H9 (cell line): ENCODE data around the gene KLRB1. TPM values are rescaled to one million over a fixed set of nuclear protein-coding genes. Genes with fewer than 3 reads are reported as not detected.

Experiments used
- DNase-seq: peaks from one replicate; pipeline ENCODE4 v3.0.0-alpha.2; 2017
- H2AFZ ChIP-seq: one replicate; pipeline ENCODE4 v1.6.1; 2013; ENCODE audit warnings: mild to moderate bottlenecking, low read length, control low read depth, moderate library complexity
- H2AK5ac ChIP-seq: 2 replicates; pipeline ENCODE4 v1.6.1; 2013; ENCODE audit warnings: low read length, control low read depth, mixed read lengths; ENCODE audit not compliant: insufficient read length
- H2BK120ac ChIP-seq: one replicate; pipeline ENCODE4 v1.6.1; 2013; ENCODE audit warnings: low read depth, mild to moderate bottlenecking, low read length, control low read depth, inconsistent platforms; ENCODE audit not compliant: poor library complexity, severe bottlenecking
- H2BK12ac ChIP-seq: 2 replicates; pipeline ENCODE4 v1.6.1; 2013; ENCODE audit warnings: low read length, control low read depth, mixed read lengths, low read depth; ENCODE audit not compliant: insufficient read length
- H2BK15ac ChIP-seq: 2 replicates; pipeline ENCODE4 v1.6.1; 2013; ENCODE audit warnings: low read depth, low read length, control low read depth
- H2BK20ac ChIP-seq: one replicate; pipeline ENCODE4 v1.6.1; 2013; ENCODE audit warnings: low read depth, mild to moderate bottlenecking, low read length, control low read depth, inconsistent platforms; ENCODE audit not compliant: poor library complexity, severe bottlenecking
- H2BK5ac ChIP-seq: 2 replicates; pipeline ENCODE4 v1.6.1; 2013; ENCODE audit warnings: low read length, control low read depth, mixed read lengths; ENCODE audit not compliant: insufficient read length
- H3K14ac ChIP-seq: 2 replicates; pipeline ENCODE4 v1.6.1; 2013; ENCODE audit warnings: low read length, control low read depth; ENCODE audit not compliant: insufficient read depth
- H3K18ac ChIP-seq: 2 replicates; pipeline ENCODE4 v1.6.1; 2013; ENCODE audit warnings: low read depth, mild to moderate bottlenecking, mixed read lengths, low read length, control low read depth; ENCODE audit not compliant: insufficient read length
- H3K23ac ChIP-seq: 2 replicates; pipeline ENCODE4 v1.6.1; 2013; ENCODE audit warnings: low read length, control low read depth, mixed read lengths, low read depth; ENCODE audit not compliant: insufficient read length
- H3K23me2 ChIP-seq: 2 replicates; pipeline ENCODE4 v1.6.1; 2013; ENCODE audit warnings: low read depth, mild to moderate bottlenecking, mixed read lengths, low read length, control low read depth; ENCODE audit not compliant: insufficient read length, poor library complexity, severe bottlenecking
- H3K27ac ChIP-seq: 2 replicates; pipeline ENCODE4 v1.5.1; 2013; ENCODE audit warnings: low read length, control low read depth, mixed read lengths, low read depth; ENCODE audit not compliant: insufficient read length
- H3K27me3 ChIP-seq: 2 replicates; pipeline ENCODE4 v1.6.1; 2013; ENCODE audit warnings: low read length, control low read depth, inconsistent platforms; ENCODE audit not compliant: insufficient read depth
- H3K4ac ChIP-seq: 2 replicates; pipeline ENCODE4 v1.6.1; 2013; ENCODE audit warnings: low read depth, mild to moderate bottlenecking, control low read depth, inconsistent platforms, low read length, moderate library complexity
- H3K4me1 ChIP-seq: 2 replicates; pipeline ENCODE4 v1.6.1; 2013; ENCODE audit warnings: low read length, control low read depth, inconsistent platforms; ENCODE audit not compliant: insufficient read depth
- H3K4me2 ChIP-seq: 2 replicates; pipeline ENCODE4 v1.6.1; 2013; ENCODE audit warnings: low read length, control low read depth, mixed read lengths; ENCODE audit not compliant: insufficient read length, insufficient read depth
- H3K56ac ChIP-seq: 2 replicates; pipeline ENCODE4 v1.6.1; 2013; ENCODE audit warnings: low read depth, mild to moderate bottlenecking, mixed read lengths, low read length, control low read depth; ENCODE audit not compliant: insufficient read length
- H3K79me1 ChIP-seq: 2 replicates; pipeline ENCODE4 v1.6.1; 2013; ENCODE audit warnings: low read depth, mild to moderate bottlenecking, moderate library complexity, low read length, control low read depth, inconsistent platforms; ENCODE audit not compliant: insufficient read depth, poor library complexity, severe bottlenecking
- H3K79me2 ChIP-seq: 2 replicates; pipeline ENCODE4 v1.6.1; 2013; ENCODE audit warnings: low read length, control low read depth, inconsistent platforms; ENCODE audit not compliant: insufficient read depth
- H3K9ac ChIP-seq: 2 replicates; pipeline ENCODE4 v1.6.1; 2013; ENCODE audit warnings: low read length, control low read depth, mixed read lengths; ENCODE audit not compliant: insufficient read length; ENCODE audit errors: extremely low read depth
- H3K9me3 ChIP-seq: one replicate; pipeline ENCODE4 v1.6.1; 2013; ENCODE audit warnings: low read depth, low read length, inconsistent platforms; ENCODE audit not compliant: control insufficient read depth
- H3T11ph ChIP-seq: one replicate; pipeline ENCODE4 v1.6.1; 2013; ENCODE audit warnings: mild to moderate bottlenecking, low read length, control low read depth, inconsistent platforms
- H4K20me1 ChIP-seq: one replicate; pipeline ENCODE4 v1.6.1; 2013; ENCODE audit not compliant: control insufficient read depth, insufficient read length, insufficient read depth
- H4K5ac ChIP-seq: 2 replicates; pipeline ENCODE4 v1.6.1; 2013; ENCODE audit warnings: low read depth, mild to moderate bottlenecking, mixed read lengths, low read length, control low read depth; ENCODE audit not compliant: insufficient read length
- H4K8ac ChIP-seq: replicated peaks from 2 replicates; pipeline ENCODE4 v1.6.1; 2013; ENCODE audit warnings: low read length, control low read depth, mixed read lengths, low read depth; ENCODE audit not compliant: insufficient read length
- H4K91ac ChIP-seq: 2 replicates; pipeline ENCODE4 v1.6.1; 2013; ENCODE audit warnings: low read depth, mild to moderate bottlenecking, moderate library complexity, mixed read lengths, low read length, control low read depth; ENCODE audit not compliant: insufficient read length
- H3K27ac Mint-ChIP-seq, 3 experiments: 2 replicates in 2 of 3; 3 replicates in 1 of 3; pipeline ENCODE4 v1.8.0; 2020 to 2021; ENCODE audit warnings: mixed read lengths in 3 of 3, mild to moderate bottlenecking in 1 of 3, moderate library complexity in 1 of 3
- H3K27me3 Mint-ChIP-seq: 2 replicates; pipeline ENCODE4 v1.8.0; 2021; ENCODE audit warnings: low read depth, mild to moderate bottlenecking, moderate library complexity, mixed read lengths
- H3K36me3 Mint-ChIP-seq, 3 experiments: 2 replicates in 2 of 3; 3 replicates in 1 of 3; pipeline ENCODE4 v1.8.0; 2020 to 2021; ENCODE audit warnings: low read depth in 3 of 3, mixed read lengths in 3 of 3; ENCODE audit not compliant: insufficient read depth in 1 of 3
- H3K4me1 Mint-ChIP-seq, 2 experiments: 2 replicates each; pipeline ENCODE4 v1.8.0; 2020; ENCODE audit warnings: mixed read lengths in 2 of 2
- H3K4me3 Mint-ChIP-seq, 2 experiments: 2 replicates in 1 of 2; 3 replicates in 1 of 2; pipeline ENCODE4 v1.8.0; 2020 to 2021; ENCODE audit warnings: mild to moderate bottlenecking in 2 of 2, mixed read lengths in 2 of 2, moderate library complexity in 1 of 2
- H3K9me3 Mint-ChIP-seq, 2 experiments: 2 replicates in 1 of 2; 3 replicates in 1 of 2; pipeline ENCODE4 v1.8.0; 2020; ENCODE audit warnings: mild to moderate bottlenecking in 2 of 2, mixed read lengths in 2 of 2, moderate library complexity in 1 of 2
- WGBS: extraction: QIAGEN DNeasy Blood & Tissue Kit; methylation state at CpG from one replicate; pipeline ENCODE4 v1.1.7; 2013; ENCODE audit warnings: missing lambda C conversion rate, low lambda C conversion rate, mixed read lengths; ENCODE audit not compliant: insufficient read length; ENCODE audit errors: extremely low coverage; 5-methylcytosine and 5-hydroxymethylcytosine counted together
- total RNA-seq: library from RNA; stranded (reverse); gene quantifications from 2 replicates; pipeline ENCODE4 v1.2.1, GENCODE V29; 2021
- TF ChIP-seq, protein P1 (sequence below): fragments of 200-600 bp; sonication (generic); conservative IDR thresholded peaks from 3 replicates; pipeline ENCODE4 v1.8.0; 2021; ENCODE audit warnings: antibody characterized with exemption, mild to moderate bottlenecking

The KLRB1 gene
- total RNA-seq, 1 experiment from 2014 or later: 0.15 TPM

DNA sequence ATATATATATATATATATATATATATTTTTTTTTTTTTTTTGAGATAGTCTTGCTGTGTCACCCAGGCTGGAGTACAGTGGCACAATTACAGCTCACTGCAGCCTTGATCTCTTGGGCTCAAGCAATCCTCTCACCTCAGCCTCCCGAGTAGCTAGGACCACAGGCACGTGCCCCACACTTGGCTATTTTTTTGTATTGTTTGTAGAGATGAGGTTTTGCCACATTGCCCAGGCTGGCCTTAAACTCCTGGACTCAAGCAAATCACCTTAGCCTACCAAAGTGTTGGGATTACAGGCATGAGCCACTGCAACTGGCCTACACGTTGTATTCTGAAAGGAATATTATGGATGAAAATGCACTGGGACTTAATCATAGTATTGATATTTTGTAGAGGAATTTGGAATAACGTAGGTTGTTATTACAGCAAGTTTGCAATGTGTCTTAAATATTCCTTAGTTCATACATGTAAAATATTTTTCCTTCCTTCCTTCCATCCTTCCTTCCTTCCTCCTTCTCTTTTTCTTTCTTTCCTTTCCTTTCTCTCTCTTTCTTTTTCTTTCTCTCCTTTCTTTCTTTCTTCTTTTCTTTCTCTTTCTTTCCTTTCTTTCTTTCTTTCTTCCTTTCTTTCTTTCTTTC lies 862 bp downstream of the KLRB1 start:
- Histone ChIP-seq H2BK5ac (no peak overlapping the region), H4K5ac (no peak overlapping the region), H2BK12ac (no peak overlapping the region), H4K91ac (no peak overlapping the region), H3K23me2 (no peaks in the 10 kb centered on the region), H3T11ph (no peak overlapping the region), H2BK15ac (no peak overlapping the region), H3K4me2 (no peak overlapping the region), H4K20me1 (no peaks in the 10 kb centered on the region), H3K23ac (no peak overlapping the region), H3K79me1 (no peaks in the 10 kb centered on the region), H3K27ac (no peak overlapping the region), H3K27me3 (no peaks in the 10 kb centered on the region), H3K14ac (no peak overlapping the region), H2BK20ac (no peak overlapping the region), H2AFZ (no peak overlapping the region), H4K8ac (no peak overlapping the region), H2BK120ac (no peak overlapping the region), H3K18ac (no peak overlapping the region), H3K9me3 (no peaks in the 10 kb centered on the region), H3K9ac (no peak overlapping the region), H3K4ac (no peak overlapping the region), H3K79me2 (no peaks in the 10 kb centered on the region), H3K4me1 (no peaks in the 10 kb centered on the region), H2AK5ac (no peak overlapping the region), H3K56ac (no peak overlapping the region)
- WGBS: no CpG with 5 or more reads among the region's 4 CpGs
- TF ChIP-seq, protein P1, sequence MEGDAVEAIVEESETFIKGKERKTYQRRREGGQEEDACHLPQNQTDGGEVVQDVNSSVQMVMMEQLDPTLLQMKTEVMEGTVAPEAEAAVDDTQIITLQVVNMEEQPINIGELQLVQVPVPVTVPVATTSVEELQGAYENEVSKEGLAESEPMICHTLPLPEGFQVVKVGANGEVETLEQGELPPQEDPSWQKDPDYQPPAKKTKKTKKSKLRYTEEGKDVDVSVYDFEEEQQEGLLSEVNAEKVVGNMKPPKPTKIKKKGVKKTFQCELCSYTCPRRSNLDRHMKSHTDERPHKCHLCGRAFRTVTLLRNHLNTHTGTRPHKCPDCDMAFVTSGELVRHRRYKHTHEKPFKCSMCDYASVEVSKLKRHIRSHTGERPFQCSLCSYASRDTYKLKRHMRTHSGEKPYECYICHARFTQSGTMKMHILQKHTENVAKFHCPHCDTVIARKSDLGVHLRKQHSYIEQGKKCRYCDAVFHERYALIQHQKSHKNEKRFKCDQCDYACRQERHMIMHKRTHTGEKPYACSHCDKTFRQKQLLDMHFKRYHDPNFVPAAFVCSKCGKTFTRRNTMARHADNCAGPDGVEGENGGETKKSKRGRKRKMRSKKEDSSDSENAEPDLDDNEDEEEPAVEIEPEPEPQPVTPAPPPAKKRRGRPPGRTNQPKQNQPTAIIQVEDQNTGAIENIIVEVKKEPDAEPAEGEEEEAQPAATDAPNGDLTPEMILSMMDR: no peak
- no peak overlapping the region for H3K4me3 Mint-ChIP-seq
- H3K27me3 Mint-ChIP-seq: no peaks in the 10 kb centered on the region
- no peak for DNase-seq
- peaks cover 19 to 22% of the 10 kb centered on the region in 2 experiments; a peak in 3 of 5 replicates for H3K9me3 Mint-ChIP-seq
- H3K27ac Mint-ChIP-seq: no peak overlapping the region; a peak in 1 of 7 replicates
- peaks cover 2 to 23% (median 19%) of the 10 kb centered on the region in 3 experiments; a peak in 5 of 7 replicates for H3K36me3 Mint-ChIP-seq
- no peaks in the 10 kb centered on the region for H3K4me1 Mint-ChIP-seq
